Colonic mucosa (tissue), 4 donors: ENCODE results near the gene MAN1B1. TPM values are rescaled to one million over a fixed set of nuclear protein-coding genes. Genes with fewer than 3 reads are reported as not detected.
A peak's percentile ranks its signal among the peaks of the same experiment; 100 is the strongest.

Experiments
- DNase-seq: peaks from one replicate; pipeline ENCODE4 v3.0.0-alpha.2; 2020
- H3K27ac ChIP-seq: fragments of 200-600 bp; one replicate; pipeline ENCODE4 v1.8.0; 2021
- H3K27me3 ChIP-seq: fragments of 200-600 bp; one replicate; pipeline ENCODE4 v1.8.0; 2021
- H3K36me3 ChIP-seq: fragments of 200-600 bp; one replicate; pipeline ENCODE4 v1.8.0; 2021
- H3K4me1 ChIP-seq: fragments of 200-600 bp; one replicate; pipeline ENCODE4 v1.8.0; 2021; ENCODE audit warnings: mild to moderate bottlenecking
- H3K4me3 ChIP-seq: fragments of 200-600 bp; one replicate; pipeline ENCODE4 v1.8.0; 2021
- H3K9ac ChIP-seq, 2 donors: one replicate each; pipeline ENCODE4 v1.7.0; 2013; ENCODE audit warnings: control low read depth in 2 of 2, low read depth in 2 of 2, low read length in 2 of 2
- H3K9me3 ChIP-seq: fragments of 200-600 bp; one replicate; pipeline ENCODE4 v1.8.0; 2021
- intact Hi-C: fragments of 100-400 bp; cut with DNase I; formaldehyde crosslinking; loops from one replicate; pipeline ENCODE4 v1.14.1; 2022
- total RNA-seq, 2 donors: library from RNA; stranded (reverse); fragmentation: NEBNext Ultra II Directional in 1 of 2; extraction: Animal tissue kit (Norgen Biotek cat#: 25700) in 1 of 2; gene quantifications; one replicate each; pipeline ENCODE4 v1.2.1, GENCODE V29; 2021
- TF ChIP-seq, protein P1 (sequence below): fragments of 200-600 bp; IDR thresholded peaks from one replicate; pipeline ENCODE4 v1.8.0; 2022; ENCODE audit warnings: antibody characterized with exemption, mild to moderate bottlenecking
- donor health status: healthy.
- donor health status: DM: no; HTN: no; CAD: no.
- donor health status: DM: no; HTN: no; CAD: no.

MAN1B1 gene
- total RNA-seq, 2 donors from 2014 or later: 43.5 to 52.6 TPM

DNA sequence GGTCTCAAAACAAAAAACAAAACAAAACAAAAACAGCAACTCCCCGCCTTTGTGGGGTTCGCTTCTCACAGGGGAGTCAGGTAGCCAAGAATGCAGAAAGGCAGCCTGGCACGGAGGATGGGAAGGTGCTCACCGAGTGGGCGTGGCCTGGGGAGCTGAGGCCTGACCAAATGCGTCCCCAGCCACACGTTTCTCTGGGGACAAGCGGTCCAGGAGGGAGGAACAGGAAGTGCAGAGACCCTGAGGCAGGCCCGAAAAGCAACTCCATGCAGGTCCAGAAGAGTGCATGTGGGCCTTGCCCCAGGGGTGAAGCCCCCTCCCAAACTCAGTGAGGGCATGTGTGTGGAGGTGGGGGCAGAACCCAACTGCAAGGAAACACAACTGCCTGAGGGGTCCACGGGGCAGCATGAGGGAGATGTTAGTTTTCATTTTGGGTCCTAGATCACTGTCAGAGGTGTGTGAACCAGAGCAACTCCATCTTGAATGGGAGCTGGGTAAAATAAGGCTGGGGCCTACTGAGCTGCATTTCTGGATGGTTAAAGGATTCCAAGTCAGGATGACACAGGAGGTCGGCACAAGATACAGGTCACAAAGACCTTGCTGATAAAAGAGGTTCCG is 12.0 kb upstream of the MAN1B1 start:
- no peak overlapping the region for H3K9ac ChIP-seq
- peak; percentile 21 for DNase-seq
- no peak overlapping the region for H3K4me3 ChIP-seq
- H3K9me3 ChIP-seq: no peaks in the 10 kb centered on the region
- no peaks in the 10 kb centered on the region for H3K27me3 ChIP-seq
- H3K36me3 ChIP-seq: no peaks in the 10 kb centered on the region
- intact Hi-C loops: no loop called here
- peaks cover 13% of the 10 kb centered on the region for H3K4me1 ChIP-seq
- no peak overlapping the region for H3K27ac ChIP-seq
- TF ChIP-seq, protein P1, sequence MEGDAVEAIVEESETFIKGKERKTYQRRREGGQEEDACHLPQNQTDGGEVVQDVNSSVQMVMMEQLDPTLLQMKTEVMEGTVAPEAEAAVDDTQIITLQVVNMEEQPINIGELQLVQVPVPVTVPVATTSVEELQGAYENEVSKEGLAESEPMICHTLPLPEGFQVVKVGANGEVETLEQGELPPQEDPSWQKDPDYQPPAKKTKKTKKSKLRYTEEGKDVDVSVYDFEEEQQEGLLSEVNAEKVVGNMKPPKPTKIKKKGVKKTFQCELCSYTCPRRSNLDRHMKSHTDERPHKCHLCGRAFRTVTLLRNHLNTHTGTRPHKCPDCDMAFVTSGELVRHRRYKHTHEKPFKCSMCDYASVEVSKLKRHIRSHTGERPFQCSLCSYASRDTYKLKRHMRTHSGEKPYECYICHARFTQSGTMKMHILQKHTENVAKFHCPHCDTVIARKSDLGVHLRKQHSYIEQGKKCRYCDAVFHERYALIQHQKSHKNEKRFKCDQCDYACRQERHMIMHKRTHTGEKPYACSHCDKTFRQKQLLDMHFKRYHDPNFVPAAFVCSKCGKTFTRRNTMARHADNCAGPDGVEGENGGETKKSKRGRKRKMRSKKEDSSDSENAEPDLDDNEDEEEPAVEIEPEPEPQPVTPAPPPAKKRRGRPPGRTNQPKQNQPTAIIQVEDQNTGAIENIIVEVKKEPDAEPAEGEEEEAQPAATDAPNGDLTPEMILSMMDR: no peak

DNA sequence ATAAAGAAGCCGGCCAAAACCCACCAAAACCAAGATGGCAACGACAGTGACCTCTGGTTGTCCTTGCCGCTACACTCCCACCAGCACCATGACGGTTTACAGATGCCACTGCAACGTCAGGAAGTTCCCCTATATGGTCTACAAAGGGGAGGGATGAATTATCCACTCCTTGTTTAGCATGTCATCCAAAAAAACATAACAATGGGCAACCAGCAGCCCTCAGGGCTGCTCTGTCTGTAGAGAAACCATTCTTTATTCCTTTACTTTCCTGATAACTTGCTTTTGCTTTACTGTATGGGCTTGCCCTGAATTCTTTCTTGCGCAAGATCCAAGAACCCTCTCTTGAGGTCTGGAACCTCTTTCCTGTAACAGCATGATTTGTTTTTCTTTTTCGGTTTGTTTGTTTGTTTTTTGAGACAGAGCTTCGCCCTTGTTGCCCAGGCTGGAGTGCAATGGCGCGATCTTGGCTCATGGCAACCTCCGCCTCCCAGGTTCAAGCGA is 11.5 kb upstream of the MAN1B1 start:
- intact Hi-C loops: no loop called here
- no peak overlapping the region for H3K27ac ChIP-seq
- H3K9ac ChIP-seq: no peak overlapping the region
- TF ChIP-seq, protein P1: no peak
- no peak for DNase-seq
- no peaks in the 10 kb centered on the region for H3K36me3 ChIP-seq
- H3K27me3 ChIP-seq: no peaks in the 10 kb centered on the region
- no peaks in the 10 kb centered on the region for H3K9me3 ChIP-seq
- no peak overlapping the region for H3K4me3 ChIP-seq
- H3K4me1 ChIP-seq: peaks cover 13% of the 10 kb centered on the region

- Histone ChIP-seq H3K9ac (peak overlapping the region; percentile 54 to 66), H3K4me3 (peak overlapping the region; percentile 55), H3K27me3 (no peaks in the 10 kb centered on the region), H3K36me3 (no peaks in the 10 kb centered on the region), H3K27ac (no peak overlapping the region), H3K9me3 (no peaks in the 10 kb centered on the region), H3K4me1 (peaks cover 8% of the 10 kb centered on the region)
- intact Hi-C loops: no loop called here
- DNase-seq: no peak
- TF ChIP-seq, protein P1: no peak
Measured at GRCh38 chr9:137076636-137077009, 10.2 kb upstream of the MAN1B1 start.

DNA sequence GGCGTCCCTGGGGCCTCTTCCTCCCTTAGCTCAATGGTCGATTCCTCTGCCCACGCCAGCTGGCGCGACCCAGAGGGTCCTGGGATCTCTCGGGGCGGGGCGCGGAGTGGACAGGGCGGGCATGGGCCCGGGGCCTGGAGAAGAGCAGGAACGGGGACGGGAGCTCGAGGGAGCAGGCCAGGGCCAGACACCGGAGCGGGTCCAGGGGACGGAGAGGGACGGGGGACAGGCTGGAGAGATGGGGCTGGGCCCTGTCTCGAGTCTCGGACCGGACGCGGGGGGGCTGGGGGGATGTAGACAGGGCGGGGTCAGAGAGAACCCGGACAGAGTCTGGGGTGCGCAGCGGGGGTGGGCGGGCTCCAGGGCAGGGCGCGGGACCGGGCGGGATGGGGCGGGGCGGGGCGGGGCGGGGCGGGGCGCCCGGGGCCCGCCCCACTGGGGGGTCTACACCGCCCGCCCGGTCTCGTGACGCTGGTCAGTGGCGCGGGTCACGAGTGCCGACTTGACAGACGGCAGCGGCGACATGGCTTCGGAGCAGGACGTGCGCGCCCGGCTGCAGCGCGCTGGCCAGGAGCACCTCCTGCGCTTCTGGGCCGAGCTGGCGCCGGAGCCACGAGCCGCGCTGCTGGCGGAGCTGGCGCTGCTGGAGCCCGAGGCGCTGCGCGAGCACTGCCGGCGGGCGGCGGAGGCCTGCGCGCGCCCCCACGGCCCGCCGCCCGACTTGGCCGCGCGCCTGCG is 9.6 kb upstream of the MAN1B1 start, which contains the start of gene UAP1L1:
TSS of gene UAP1L1 (plus strand) at position 508 of the 738 bp plus-strand sequence. CDS start at position 524, 16 bp downstream.
- Histone ChIP-seq H3K27ac (peak within 1 kb of the TSS; percentile 20), H3K27me3 (no peaks in the 10 kb centered on the region), H3K4me3 (peak within 1 kb of the TSS; percentile 55), H3K9ac (peak within 1 kb of the TSS; percentile 65 to 79), H3K4me1 (peaks cover 8% of the 10 kb centered on the region), H3K36me3 (no peaks in the 10 kb centered on the region), H3K9me3 (no peaks in the 10 kb centered on the region)
- intact Hi-C loops: no loop called here
- peak; percentile 84 for DNase-seq
- TF ChIP-seq, protein P1: no peak

DNA sequence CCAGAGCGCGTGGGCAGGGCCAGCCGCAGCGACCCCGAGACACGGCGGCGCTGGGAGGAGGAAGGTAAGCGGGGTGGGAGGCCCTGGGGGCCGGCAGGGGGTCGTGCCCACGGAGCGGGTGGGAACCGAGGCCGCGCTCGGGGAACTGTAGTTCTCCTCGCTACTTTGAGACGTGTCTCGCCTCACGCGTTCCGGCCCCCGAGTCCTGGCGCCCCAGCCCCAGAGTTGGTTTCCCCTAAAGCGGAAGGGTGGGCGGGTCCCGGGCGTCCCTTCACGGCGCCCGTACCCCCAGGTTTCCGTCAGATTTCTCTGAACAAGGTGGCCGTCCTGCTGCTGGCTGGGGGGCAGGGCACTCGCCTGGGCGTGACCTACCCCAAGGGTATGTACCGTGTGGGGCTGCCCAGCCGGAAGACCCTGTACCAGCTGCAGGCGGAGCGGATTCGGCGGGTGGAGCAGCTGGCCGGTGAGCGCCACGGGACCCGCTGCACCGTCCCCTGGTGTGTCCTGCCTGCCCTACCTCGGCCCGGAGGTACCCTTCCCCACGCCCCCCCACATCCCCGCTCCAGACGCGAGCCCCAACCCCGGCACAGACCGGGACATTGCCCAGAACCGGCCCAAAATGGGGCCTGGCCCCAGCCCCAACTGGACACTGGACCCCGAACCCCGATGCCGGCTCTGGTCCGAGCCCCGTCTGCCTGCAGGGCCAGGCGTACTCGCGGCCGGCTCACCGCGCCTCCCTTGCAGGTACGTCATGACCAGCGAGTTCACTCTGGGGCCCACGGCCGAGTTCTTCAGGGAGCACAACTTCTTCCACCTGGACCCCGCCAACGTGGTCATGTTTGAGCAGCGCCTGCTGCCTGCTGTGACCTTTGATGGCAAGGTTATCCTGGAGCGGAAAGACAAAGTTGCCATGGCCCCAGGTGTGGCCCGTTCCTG is 8.8 kb upstream of the MAN1B1 start:
- H3K4me1 ChIP-seq: peaks cover 8% of the 10 kb centered on the region
- H3K36me3 ChIP-seq: no peaks in the 10 kb centered on the region
- intact Hi-C loops: no loop called here
- peak; percentile 54 for DNase-seq
- H3K9me3 ChIP-seq: no peaks in the 10 kb centered on the region
- peak overlapping the region; percentile 65 to 79 for H3K9ac ChIP-seq
- H3K4me3 ChIP-seq: peak overlapping the region; percentile 55
- TF ChIP-seq, protein P1: no peak
- peak overlapping the region; percentile 20 for H3K27ac ChIP-seq
- H3K27me3 ChIP-seq: no peaks in the 10 kb centered on the region
